Uterus (tissue), 4 donors: ENCODE measurements around the gene NAPSA. TPM values are rescaled to one million over a fixed set of nuclear protein-coding genes. Genes with fewer than 3 reads are reported as not detected.
"Not testable (repeated sequence)": the region's sequence is repeated elsewhere in the genome, so short reads cannot be mapped to it uniquely, and the experiment has no call there.

ENCODE experiments used
- DNase-seq, 2 donors: peaks; one replicate each; pipeline ENCODE4 v3.0.0-alpha.2; 2019 to 2020
- H3K27ac ChIP-seq, 2 donors: fragments of 200-600 bp; sonication (generic); 1 replicate in 1 of 2; 2 replicates in 1 of 2; pipeline ENCODE4 v1.5.1; 2016 to 2018
- H3K27me3 ChIP-seq, 2 donors: fragments of 200-600 bp; sonication (generic); one replicate each; pipeline ENCODE4 v1.5.1; 2018 to 2019; ENCODE audit warnings: control low read depth in 1 of 2
- H3K36me3 ChIP-seq, 2 donors: fragments of 200-600 bp; sonication (generic); one replicate each; pipeline ENCODE4 v1.5.1; 2019; ENCODE audit warnings: control low read depth in 1 of 2
- H3K4me1 ChIP-seq, 2 donors: fragments of 200-600 bp; sonication (generic); one replicate each; pipeline ENCODE4 v1.5.1; 2018 to 2019; ENCODE audit warnings: control low read depth in 1 of 2
- H3K4me3 ChIP-seq, 2 donors: fragments of 200-600 bp; sonication (generic); 1 replicate in 1 of 2; 2 replicates in 1 of 2; pipeline ENCODE4 v1.5.1; 2018 to 2019; ENCODE audit warnings: mild to moderate bottlenecking in 1 of 2
- H3K9me3 ChIP-seq, 2 donors: fragments of 200-600 bp; sonication (generic); one replicate each; pipeline ENCODE4 v1.5.1; 2019; ENCODE audit warnings: control low read depth in 1 of 2
- CTCF ChIP-seq, 4 experiments: fragments of 200-600 bp in 2 of 4; fragments of 450-650 bp in 2 of 4; sonication (generic) in 2 of 4; IDR thresholded peaks; one replicate each; pipeline ENCODE4 v1.5.1; 2016 to 2019; ENCODE audit warnings: antibody characterized with exemption in 4 of 4, mild to moderate bottlenecking in 2 of 4, moderate library complexity in 1 of 4
- POLR2A ChIP-seq, 2 donors: fragments of 450-650 bp; IDR thresholded peaks; one replicate each; pipeline ENCODE4 v1.6.1; 2016; ENCODE audit warnings: antibody characterized with exemption in 2 of 2, mild to moderate bottlenecking in 1 of 2, moderate library complexity in 1 of 2
- intact Hi-C: fragments of 100-400 bp; cut with DNase I; formaldehyde crosslinking; loops from one replicate; pipeline ENCODE4 v1.15.1; 2023; ENCODE audit warnings: low total_unique reads
- total RNA-seq, 4 donors: library from RNA; depleted of rRNA in 3 of 4; stranded (reverse); fragments of >200 nt in 3 of 4; gene quantifications; one replicate each; pipeline versions ENCODE4 v1.1.0 to v1.2.4, GENCODE V29; 2014 to 2023
- donor health status: DM: yes; HTN: yes; CAD: no.

The NAPSA gene
- total RNA-seq, 4 donors from 2014 or later, result 1.4 to 1.5 TPM; not detected in 2

DNA sequence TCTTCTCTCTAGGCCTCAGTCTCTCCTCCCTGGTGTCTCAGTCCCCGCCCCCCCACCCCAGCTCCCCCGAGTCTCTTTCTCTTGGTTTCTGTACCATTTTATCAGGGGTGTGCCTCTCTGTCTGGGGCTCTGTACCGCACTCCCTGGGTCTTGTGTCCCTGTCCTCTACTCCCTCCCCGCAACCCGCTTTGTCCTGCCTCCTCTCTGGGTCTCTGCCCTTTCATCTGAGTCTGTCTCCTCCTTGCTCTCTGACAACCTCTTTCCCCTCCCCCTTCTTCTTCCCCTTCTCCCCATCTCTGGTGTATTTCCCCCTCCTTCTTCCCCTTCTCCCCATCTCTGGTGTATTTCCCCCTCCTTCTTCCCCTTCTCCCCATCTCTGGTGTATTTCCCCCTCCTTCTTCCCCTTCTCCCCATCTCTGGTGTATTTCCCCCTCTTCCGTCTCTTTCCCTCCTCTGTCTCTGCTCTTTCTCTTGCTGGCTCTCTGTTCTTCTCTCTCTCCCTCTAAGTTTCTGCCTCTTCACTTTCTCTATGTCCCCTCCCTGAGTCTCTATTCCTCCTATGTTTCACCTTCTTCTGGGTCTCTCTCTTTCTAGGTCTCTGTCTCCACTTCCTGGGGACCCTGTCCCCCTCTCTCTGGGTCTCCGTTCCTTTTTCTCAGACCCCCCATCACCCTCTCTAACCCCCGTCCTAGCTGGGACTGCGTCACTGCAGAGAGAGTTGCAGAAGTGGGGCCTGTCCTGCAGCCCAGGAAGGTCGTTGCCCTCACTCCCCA is 34.0 kb downstream of the NAPSA start:
- DNase-seq, result no peak
- no peaks in the 10 kb centered on the region for H3K36me3 ChIP-seq
- intact Hi-C loops, result no loop called here
- H3K9me3 ChIP-seq, result no peaks in the 10 kb centered on the region
- H3K27ac ChIP-seq, result no peak overlapping the region
- no peak for TF ChIP-seq CTCF (IDR thresholded peaks at IDR 0.05)
- TF ChIP-seq POLR2A (IDR thresholded peaks at IDR 0.05), result no peak
- H3K4me3 ChIP-seq, result no peak overlapping the region
- H3K4me1 ChIP-seq, result peaks cover 0 to 3% of the 10 kb centered on the region in 2 donors
- peaks cover 35 to 46% of the 10 kb centered on the region in 2 donors for H3K27me3 ChIP-seq

DNA sequence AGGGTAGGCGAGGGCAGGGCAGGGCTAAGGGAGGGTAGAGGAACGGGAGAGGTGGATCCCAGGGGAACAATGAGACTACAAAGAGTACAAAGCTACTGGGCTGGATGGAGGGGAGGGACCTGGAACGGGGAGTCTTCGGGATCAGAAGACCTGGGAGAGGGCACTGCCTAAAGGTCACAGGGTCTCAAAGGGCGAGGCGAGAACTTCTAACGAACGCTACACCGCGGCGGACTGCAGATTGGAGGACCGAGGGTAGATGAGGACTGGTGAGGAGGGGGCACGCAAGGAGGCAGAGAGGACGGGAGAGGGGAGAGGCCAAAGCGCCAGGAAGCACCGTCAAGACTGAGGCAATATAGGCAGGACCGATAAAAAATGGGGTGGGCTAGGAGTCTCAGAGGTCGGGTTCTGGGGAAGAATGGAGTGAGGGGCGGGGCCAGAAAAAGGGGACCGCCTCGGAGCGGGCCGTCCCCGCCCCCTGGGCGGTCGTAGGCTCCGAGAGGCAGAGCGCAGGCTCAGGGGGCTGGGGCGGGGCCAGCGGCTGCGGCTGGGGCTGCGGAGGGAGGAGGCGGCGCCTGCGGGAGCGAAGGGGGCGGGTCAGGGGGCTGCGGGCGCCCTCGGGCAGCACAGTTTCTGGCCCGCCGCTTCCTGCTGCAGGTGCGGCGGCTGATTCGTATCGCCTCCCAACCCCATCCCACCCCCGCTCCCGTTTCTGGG is 34.9 kb downstream of the NAPSA start:
- Histone ChIP-seq H3K27me3 (peaks cover 38 to 46% of the 10 kb centered on the region in 2 donors), H3K27ac (no peak overlapping the region), H3K4me3 (no peak overlapping the region), H3K9me3 (no peaks in the 10 kb centered on the region), H3K36me3 (no peaks in the 10 kb centered on the region), H3K4me1 (peaks cover 0 to 3% of the 10 kb centered on the region in 2 donors)
- TF ChIP-seq POLR2A (IDR thresholded peaks at IDR 0.05), result no peak
- no peak for TF ChIP-seq CTCF (IDR thresholded peaks at IDR 0.05)
- peak; percentile 18 to 28 for DNase-seq
- intact Hi-C loops, result no loop called here

GRCh38 chr19:50329926-50330294 is 35.5 kb downstream of the NAPSA start:
- H3K4me1 ChIP-seq, DNase-seq, intact Hi-C loops, H3K4me3 ChIP-seq, H3K9me3 ChIP-seq, H3K36me3 ChIP-seq: not testable (repeated sequence)
- peak overlapping the region in 1 of 2 donors; percentile 22 for H3K27ac ChIP-seq
- H3K27me3 ChIP-seq, result peaks cover 38 to 46% of the 10 kb centered on the region in 2 donors

DNA sequence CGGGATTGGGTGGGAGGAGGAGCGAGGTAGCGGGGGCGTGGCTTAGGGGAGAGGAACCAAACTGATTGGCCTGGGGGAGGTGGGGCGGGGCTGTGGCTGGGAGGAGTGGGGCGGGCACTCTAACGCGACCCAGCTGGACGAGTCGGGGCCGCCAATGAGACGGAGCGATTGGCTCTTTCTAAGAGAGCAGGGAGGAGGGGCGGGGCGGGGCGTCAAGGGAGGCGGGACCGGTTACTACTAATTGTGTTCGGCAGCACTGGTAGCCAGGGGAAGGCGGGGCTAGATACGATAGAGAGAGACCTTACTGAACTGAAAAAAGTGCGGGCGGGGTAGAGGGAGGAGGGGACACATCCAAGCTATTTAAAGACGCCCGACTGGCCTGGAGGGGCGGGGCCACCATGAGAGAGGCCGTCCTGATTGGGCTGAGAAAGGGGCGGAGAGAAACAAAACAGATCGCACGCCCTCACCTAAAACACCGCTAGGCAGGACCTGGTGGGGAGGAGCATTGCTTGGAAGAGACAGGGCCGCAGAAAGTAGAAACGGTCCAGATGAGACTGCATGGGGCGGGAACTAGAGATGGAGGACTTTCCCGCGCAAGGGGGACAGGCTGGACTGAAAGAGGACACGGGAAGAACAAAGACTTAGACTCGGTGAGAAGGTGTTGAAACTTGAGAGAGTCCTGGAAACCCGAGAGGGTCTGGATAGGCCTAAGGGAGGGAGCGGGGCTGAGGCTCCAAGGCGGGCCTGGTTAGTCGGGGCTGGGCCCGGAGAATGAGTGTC is 36.1 kb downstream of the NAPSA start, which contains the start of gene KCNC3:
Gene KCNC3, minus strand, starts transcription at position 232 of the 780 bp plus-strand sequence. CDS start 295 bp downstream, outside the sequence.
- Histone ChIP-seq H3K36me3 (no peaks in the 10 kb centered on the region), H3K9me3 (no peaks in the 10 kb centered on the region), H3K4me1 (peaks cover 0 to 3% of the 10 kb centered on the region in 2 donors), H3K27ac (peak within 1 kb of the TSS in 1 of 2 donors; percentile 22), H3K4me3 (peak within 1 kb of the TSS in 1 of 2 donors; percentile 13), H3K27me3 (peaks cover 38 to 46% of the 10 kb centered on the region in 2 donors)
- peak; percentile 74 to 92 for DNase-seq
- TF ChIP-seq CTCF (IDR thresholded peaks at IDR 0.05) (no peak), POLR2A (IDR thresholded peaks at IDR 0.05) (peak; percentile 29 to 67)
- intact Hi-C loops, result no loop called here

DNA sequence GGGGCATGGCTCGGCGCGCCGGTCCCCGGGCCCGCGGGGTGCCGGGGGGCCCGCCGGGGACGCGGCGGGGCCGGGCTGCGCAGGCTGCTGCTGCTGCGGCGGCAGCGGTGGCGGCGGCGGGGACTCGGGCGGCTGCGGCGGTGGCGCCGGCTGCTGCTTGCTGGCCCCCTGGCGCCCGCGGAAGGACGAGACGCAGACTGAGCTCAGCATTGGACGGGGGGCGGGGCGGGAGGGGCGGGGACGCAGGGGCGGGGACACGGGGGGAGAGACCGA is 36.6 kb downstream of the NAPSA start:
- TF ChIP-seq CTCF (IDR thresholded peaks at IDR 0.05) (no peak), POLR2A (IDR thresholded peaks at IDR 0.05) (no peak)
- H3K4me1 ChIP-seq, result peaks cover 0 to 3% of the 10 kb centered on the region in 2 donors
- H3K4me3 ChIP-seq, result no peak overlapping the region
- intact Hi-C loops, result no loop called here
- no peak for DNase-seq
- no peak overlapping the region for H3K27ac ChIP-seq
- no peaks in the 10 kb centered on the region for H3K9me3 ChIP-seq
- no peaks in the 10 kb centered on the region for H3K36me3 ChIP-seq
- H3K27me3 ChIP-seq, result peaks cover 34 to 46% of the 10 kb centered on the region in 2 donors
